H1 (cell line): ENCODE measurements around the gene ZFTA. TPM values are rescaled to one million over a fixed set of nuclear protein-coding genes. Genes with fewer than 3 reads are reported as not detected.

Experiments
- E2F6 ChIP-seq: IDR thresholded peaks from 2 replicates; pipeline ENCODE4 v1.6.1; 2012; ENCODE audit warnings: inconsistent platforms
- JUN ChIP-seq: IDR thresholded peaks from 2 replicates; pipeline ENCODE4 v1.6.1; 2011; ENCODE audit warnings: low read depth, mild to moderate bottlenecking, improper control_type of control experiment, low read length
- NANOG ChIP-seq: IDR thresholded peaks from 2 replicates; pipeline ENCODE4 v1.6.1; 2011; ENCODE audit warnings: low read length, low read depth, mild to moderate bottlenecking, inconsistent platforms; ENCODE audit not compliant: insufficient read depth, poor library complexity, severe bottlenecking
- PHF8 ChIP-seq: fragments of 200-600 bp; sonication (generic); conservative IDR thresholded peaks from 2 replicates; pipeline ENCODE4 v1.7.1; 2012; ENCODE audit warnings: low read depth, mild to moderate bottlenecking, inconsistent platforms, low read length, moderate library complexity
- POLR2A ChIP-seq, 2 experiments: IDR thresholded peaks; 1 replicate in 1 of 2; 2 replicates in 1 of 2; pipeline ENCODE4 v1.6.1; 2011; ENCODE audit warnings: low read depth in 2 of 2, low read length in 2 of 2, mild to moderate bottlenecking in 2 of 2; ENCODE audit errors: control extremely low read depth in 1 of 2
- RFX5 ChIP-seq: IDR thresholded peaks from 2 replicates; pipeline ENCODE4 v1.6.1; 2011; ENCODE audit warnings: low read depth, low read length, improper control_type of control experiment, borderline replicate concordance
- SP2 ChIP-seq: IDR thresholded peaks from 2 replicates; pipeline ENCODE4 v1.6.1; 2012; ENCODE audit warnings: mild to moderate bottlenecking, low read length, inconsistent platforms
- polyA plus RNA-seq, 7 experiments: library from polyadenylated mRNA; depleted of rRNA in 3 of 7; stranded (reverse) in 5 of 7; unstranded in 2 of 7; fragments of >200 nt in 5 of 7; fragments of 200-250 nt in 2 of 7; gene quantifications; 1 replicate in 5 of 7; 2 replicates in 1 of 7; 4 replicates in 1 of 7; pipeline versions ENCODE4 v1.2.1 to v1.2.3, GENCODE V29; 2011 to 2013; ENCODE audit warnings: missing spikeins in 2 of 7, mixed read lengths in 2 of 7
- total RNA-seq: library from RNA; stranded (reverse); fragmentation: NEBNext Ultra II Directional; extraction: Animal tissue kit (Norgen Biotek cat#: 25700); gene quantifications from 2 replicates; pipeline ENCODE4 v1.2.1, GENCODE V29; 2021

ZFTA gene
- total and polyA plus RNA-seq, 2 of the 8 experiments (the other 6 are each of a cell fraction or from before 2014, with no cell fraction given): 9.5 to 34.0 TPM

DNA sequence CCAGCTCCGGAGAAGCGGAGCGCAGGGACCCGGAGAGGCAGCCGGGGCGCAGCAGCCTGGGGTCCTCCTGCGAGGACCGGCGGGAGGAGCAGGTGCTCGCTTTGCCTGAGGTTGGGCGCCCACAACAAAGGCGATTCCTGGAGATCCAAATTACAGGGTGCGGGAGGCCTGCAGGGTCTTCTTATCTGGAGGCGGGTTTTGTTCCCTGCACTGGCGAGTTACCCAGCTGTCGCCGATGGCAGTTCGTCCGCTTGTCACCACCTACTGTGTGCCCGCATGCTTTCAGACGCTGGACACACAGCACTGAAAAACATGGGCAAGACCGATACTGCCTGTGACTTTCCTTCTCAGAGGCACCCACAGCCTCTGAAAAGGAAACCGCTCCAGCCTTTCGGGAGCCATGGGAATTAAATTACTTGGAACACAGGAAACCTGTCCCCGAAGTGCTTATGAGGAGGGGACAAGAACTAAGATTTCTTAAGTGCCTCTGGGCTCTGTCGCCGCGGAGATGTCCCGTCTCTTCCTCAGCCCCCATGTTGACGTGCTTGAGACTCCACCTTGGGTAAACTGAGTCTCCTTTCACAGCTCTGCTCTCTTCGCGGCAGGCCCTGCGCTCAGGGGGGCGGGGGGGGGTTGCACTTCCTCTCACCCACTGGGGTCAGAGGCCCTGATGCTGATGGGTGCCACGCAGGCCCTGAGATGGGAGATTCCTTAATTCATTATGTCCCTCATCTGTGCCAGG, 1.3 kb upstream of the ZFTA start (continued):
- no peak; the same call in 1 of the 2 replicates for TF ChIP-seq E2F6
- no peak for TF ChIP-seq POLR2A (IDR thresholded peaks at IDR 0.05; ENCODE audit: control extremely low read depth in 1 of 2, low read depth in 2 of 2, low read length in 2 of 2)
- TF ChIP-seq SP2: no peak
- no peak for TF ChIP-seq NANOG
- TF ChIP-seq RFX5: no peak
- TF ChIP-seq JUN: no peak
- no peak for TF ChIP-seq PHF8
